Peyer's patch (tissue), 4 donors: ENCODE measurements around the gene ATXN3.

Experiments used
- POLR2A ChIP-seq, 2 donors: fragments of 450-650 bp; IDR thresholded peaks; one replicate each; pipeline ENCODE4 v1.5.1; 2017; ENCODE audit warnings: antibody characterized with exemption in 2 of 2, mild to moderate bottlenecking in 2 of 2, moderate library complexity in 2 of 2
- TF ChIP-seq, protein P1 (sequence below), 6 experiments: fragments of 450-650 bp in 4 of 6; fragments of 200-600 bp in 2 of 6; sonication (generic) in 1 of 6; IDR thresholded peaks; one replicate each; pipeline ENCODE4 v1.5.1; 2017 to 2019; ENCODE audit warnings: antibody characterized with exemption in 6 of 6, mild to moderate bottlenecking in 3 of 6, moderate library complexity in 1 of 6

DNA sequence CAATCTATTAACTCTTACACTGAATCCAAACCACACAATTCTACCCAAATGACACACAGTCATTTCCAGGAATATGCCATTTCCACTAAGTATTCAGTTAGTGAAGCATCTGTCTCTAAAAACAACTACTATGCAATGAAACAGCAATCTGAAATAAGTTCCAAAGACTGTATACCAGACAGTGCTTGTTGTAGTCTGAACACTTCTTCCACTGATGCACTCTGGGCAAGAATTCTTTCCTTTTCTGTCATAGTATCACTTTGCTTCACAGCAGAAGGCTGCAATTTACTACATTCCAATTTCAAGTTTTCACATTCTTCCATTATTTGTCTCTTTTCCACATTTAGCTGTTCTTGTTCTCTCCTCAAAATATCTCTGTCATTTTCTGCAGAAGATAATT is 92.3 kb downstream of the ATXN3 start:
- TF ChIP-seq, protein P1, sequence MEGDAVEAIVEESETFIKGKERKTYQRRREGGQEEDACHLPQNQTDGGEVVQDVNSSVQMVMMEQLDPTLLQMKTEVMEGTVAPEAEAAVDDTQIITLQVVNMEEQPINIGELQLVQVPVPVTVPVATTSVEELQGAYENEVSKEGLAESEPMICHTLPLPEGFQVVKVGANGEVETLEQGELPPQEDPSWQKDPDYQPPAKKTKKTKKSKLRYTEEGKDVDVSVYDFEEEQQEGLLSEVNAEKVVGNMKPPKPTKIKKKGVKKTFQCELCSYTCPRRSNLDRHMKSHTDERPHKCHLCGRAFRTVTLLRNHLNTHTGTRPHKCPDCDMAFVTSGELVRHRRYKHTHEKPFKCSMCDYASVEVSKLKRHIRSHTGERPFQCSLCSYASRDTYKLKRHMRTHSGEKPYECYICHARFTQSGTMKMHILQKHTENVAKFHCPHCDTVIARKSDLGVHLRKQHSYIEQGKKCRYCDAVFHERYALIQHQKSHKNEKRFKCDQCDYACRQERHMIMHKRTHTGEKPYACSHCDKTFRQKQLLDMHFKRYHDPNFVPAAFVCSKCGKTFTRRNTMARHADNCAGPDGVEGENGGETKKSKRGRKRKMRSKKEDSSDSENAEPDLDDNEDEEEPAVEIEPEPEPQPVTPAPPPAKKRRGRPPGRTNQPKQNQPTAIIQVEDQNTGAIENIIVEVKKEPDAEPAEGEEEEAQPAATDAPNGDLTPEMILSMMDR (IDR thresholded peaks at IDR 0.05) = no peak
- TF ChIP-seq POLR2A (IDR thresholded peaks at IDR 0.05) = no peak
